ENCODE results near the gene F7. TPM values are rescaled to one million over a fixed set of nuclear protein-coding genes. Genes with fewer than 3 reads are reported as not detected.

Gene F7
- total and polyA plus RNA-seq, 9 of the 15 experiments (the other 6 are each of a cell fraction or from before 2014, with no cell fraction given) = not detected

DNA sequence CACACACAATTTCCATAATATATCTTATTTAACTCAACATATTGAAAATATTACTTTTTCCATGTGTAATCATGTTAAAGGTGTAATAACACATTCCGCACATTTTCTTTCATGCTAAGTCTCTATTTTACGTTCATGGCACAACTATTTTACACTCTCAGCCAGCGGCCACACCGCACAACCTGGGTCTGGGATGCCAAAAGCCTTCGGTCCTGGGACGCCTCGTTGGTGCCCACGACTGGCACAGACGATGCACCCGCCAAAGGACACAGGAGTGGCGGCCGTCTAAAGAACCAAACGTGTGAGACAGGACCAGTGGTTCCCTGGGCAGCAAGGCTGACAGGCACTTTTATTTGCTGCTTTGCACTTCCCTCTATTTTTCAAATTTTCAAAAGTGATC, 42.8 kb downstream of the F7 start (continued):
- TF ChIP-seq, protein P1, sequence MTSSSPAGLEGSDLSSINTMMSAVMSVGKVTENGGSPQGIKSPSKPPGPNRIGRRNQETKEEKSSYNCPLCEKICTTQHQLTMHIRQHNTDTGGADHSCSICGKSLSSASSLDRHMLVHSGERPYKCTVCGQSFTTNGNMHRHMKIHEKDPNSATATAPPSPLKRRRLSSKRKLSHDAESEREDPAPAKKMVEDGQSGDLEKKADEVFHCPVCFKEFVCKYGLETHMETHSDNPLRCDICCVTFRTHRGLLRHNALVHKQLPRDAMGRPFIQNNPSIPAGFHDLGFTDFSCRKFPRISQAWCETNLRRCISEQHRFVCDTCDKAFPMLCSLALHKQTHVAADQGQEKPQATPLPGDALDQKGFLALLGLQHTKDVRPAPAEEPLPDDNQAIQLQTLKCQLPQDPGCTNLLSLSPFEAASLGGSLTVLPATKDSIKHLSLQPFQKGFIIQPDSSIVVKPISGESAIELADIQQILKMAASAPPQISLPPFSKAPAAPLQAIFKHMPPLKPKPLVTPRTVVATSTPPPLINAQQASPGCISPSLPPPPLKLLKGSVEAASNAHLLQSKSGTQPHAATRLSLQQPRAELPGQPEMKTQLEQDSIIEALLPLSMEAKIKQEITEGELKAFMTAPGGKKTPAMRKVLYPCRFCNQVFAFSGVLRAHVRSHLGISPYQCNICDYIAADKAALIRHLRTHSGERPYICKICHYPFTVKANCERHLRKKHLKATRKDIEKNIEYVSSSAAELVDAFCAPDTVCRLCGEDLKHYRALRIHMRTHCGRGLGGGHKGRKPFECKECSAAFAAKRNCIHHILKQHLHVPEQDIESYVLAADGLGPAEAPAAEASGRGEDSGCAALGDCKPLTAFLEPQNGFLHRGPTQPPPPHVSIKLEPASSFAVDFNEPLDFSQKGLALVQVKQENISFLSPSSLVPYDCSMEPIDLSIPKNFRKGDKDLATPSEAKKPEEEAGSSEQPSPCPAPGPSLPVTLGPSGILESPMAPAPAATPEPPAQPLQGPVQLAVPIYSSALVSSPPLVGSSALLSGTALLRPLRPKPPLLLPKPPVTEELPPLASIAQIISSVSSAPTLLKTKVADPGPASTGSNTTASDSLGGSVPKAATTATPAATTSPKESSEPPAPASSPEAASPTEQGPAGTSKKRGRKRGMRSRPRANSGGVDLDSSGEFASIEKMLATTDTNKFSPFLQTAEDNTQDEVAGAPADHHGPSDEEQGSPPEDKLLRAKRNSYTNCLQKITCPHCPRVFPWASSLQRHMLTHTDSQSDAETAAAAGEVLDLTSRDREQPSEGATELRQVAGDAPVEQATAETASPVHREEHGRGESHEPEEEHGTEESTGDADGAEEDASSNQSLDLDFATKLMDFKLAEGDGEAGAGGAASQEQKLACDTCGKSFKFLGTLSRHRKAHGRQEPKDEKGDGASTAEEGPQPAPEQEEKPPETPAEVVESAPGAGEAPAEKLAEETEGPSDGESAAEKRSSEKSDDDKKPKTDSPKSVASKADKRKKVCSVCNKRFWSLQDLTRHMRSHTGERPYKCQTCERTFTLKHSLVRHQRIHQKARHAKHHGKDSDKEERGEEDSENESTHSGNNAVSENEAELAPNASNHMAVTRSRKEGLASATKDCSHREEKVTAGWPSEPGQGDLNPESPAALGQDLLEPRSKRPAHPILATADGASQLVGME (CRISPR knock-in tag; IDR thresholded peaks at IDR 0.05) = no peak
- TF ChIP-seq ZKSCAN1 (IDR thresholded peaks at IDR 0.05; ENCODE audit: low read depth, low read length) (no peak), MXI1 (IDR thresholded peaks at IDR 0.05; ENCODE audit: low read depth, low read length) (no peak)

DNA sequence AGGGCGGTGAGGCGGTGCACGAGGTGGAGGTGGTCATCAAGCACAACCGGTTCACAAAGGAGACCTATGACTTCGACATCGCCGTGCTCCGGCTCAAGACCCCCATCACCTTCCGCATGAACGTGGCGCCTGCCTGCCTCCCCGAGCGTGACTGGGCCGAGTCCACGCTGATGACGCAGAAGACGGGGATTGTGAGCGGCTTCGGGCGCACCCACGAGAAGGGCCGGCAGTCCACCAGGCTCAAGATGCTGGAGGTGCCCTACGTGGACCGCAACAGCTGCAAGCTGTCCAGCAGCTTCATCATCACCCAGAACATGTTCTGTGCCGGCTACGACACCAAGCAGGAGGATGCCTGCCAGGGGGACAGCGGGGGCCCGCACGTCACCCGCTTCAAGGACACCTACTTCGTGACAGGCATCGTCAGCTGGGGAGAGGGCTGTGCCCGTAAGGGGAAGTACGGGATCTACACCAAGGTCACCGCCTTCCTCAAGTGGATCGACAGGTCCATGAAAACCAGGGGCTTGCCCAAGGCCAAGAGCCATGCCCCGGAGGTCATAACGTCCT, 43.4 kb downstream of the F7 start:
- Histone ChIP-seq H3K9me3 (replicated peaks; ENCODE audit: control insufficient read depth, insufficient read depth, low read depth, low read length) (no peaks in the 10 kb centered on the region), H3K9me1 (ENCODE audit: control insufficient read depth, insufficient read depth, low read length) (no peaks in the 10 kb centered on the region), H4K20me1 (replicated peaks; ENCODE audit: control insufficient read depth, insufficient read depth, low read length) (no peaks in the 10 kb centered on the region), H3K4me3 (no peak overlapping the region), H3K79me2 (ENCODE audit: control insufficient read depth, insufficient read depth, low read length) (no peaks in the 10 kb centered on the region), H3K4me2 (ENCODE audit: insufficient read depth, low read length) (no peak overlapping the region), H3K36me3 (ENCODE audit: control insufficient read depth, insufficient read depth, low read length) (no peaks in the 10 kb centered on the region), H3K9ac (ENCODE audit: insufficient read depth in 1 of 2, low read depth in 2 of 2, low read length in 2 of 2) (no peak overlapping the region), H3K4me1 (replicated peaks in 1 of 2; ENCODE audit: control insufficient read depth in 2 of 2, insufficient read depth in 2 of 2, low read length in 2 of 2) (peaks cover 8 to 27% of the 10 kb centered on the region in 2 experiments; a peak in 4 of 5 replicates), H3K27me3 (ENCODE audit: control insufficient read depth in 2 of 2, insufficient read depth in 2 of 2, low read length in 2 of 2) (peaks cover 15 to 33% of the 10 kb centered on the region in 2 experiments; a peak in 4 of 5 replicates), H2AFZ (ENCODE audit: low read depth, low read length) (no peak overlapping the region), H3K27ac (ENCODE audit: extremely low read depth, low read depth, low read length) (no peak overlapping the region)
- BruUV-seq (replicated peaks) = no TSS peak
- DNase-seq (ENCODE audit: extremely low read depth in 1 of 4, low spot score in 3 of 4) (no peak), FAIRE-seq (no peak), ATAC-seq (no peak)
- in situ Hi-C loops (cut with MboI) = no loop called here
- 53% methylated on average over 16 of the region's 38 CpGs for WGBS (ENCODE audit: insufficient coverage, low coverage, missing lambda C conversion rate)
- ChIA-PET CTCF (ENCODE audit: low intra/inter-chr PET ratio) (no interaction called here), POLR2A (no interaction called here)
- intact Hi-C loops (cut with micrococcal nuclease) = no loop called here
- TF ChIP-seq, protein P1 (CRISPR knock-in tag; IDR thresholded peaks at IDR 0.05) = no peak
- no peak for TF ChIP-seq ETV5 (CRISPR knock-in tag; IDR thresholded peaks at IDR 0.05; ENCODE audit: low read depth)
- TF ChIP-seq DACH1 (IDR thresholded peaks at IDR 0.05; ENCODE audit: partially characterized antibody) = no peak
